Measurements from ENCODE around the gene SH3RF1.
"Not testable (repeated sequence)": the region's sequence is repeated elsewhere in the genome, so short reads cannot be mapped to it uniquely, and the experiment has no call there.

The SH3RF1 gene

DNA sequence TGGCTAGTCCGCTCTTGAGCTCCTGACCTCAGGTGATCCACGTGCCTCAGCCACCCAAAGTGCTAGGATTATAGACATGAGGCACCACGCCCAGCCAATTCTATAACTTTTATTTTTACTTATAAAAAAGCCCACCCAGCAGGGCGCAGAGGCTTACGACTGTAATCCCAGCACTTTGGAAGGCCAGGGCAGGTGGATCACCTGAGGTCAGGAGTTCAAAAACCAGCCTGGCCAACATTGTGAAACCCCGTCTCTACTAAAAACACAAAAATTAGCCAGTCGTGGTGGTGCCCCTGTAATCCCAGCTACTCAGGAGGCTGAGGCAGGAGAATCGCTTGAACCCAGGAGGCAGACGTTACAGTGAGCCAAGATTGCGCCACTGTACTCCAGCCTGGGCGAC, 73.5 kb downstream of the SH3RF1 start:
- not testable (repeated sequence) for DNase-seq

DNA sequence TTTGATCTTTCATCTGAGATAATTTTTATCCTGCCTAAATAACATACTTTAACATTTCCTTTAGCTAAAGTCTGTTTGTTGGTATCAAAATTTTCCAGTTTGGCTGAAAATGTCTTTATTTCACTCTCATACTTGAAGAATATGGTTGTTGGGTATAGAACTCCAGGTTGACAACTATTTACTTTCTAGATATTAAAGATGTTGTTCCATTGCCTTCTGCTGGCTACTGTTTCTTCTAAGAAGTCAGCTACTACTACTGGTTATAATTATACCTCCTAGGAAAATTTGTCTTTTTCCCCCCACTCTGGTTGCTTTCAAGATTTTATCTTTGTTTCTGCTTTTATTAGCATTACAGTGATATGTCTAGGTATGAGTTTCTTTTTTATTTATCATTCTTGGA, 75.7 kb downstream of the SH3RF1 start:
- DNase-seq, result no peak

DNA sequence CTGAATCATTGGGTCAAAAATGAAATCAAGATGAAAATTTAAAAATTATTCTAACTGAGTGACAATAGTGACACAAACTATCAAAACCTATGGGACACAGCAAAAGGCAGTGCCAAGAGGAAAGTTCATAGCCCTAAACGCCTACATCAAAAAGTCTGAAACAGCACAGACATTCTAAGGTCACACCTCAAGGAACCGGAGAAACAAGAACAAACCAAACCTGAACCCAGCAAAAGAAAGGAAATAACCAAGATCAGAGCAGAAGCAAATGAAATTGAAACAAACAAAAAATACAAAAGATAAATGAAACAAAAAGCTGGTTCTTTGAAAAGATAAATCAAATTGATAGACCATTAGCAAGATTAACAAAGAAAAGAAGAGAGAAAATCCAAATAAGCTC, 80.8 kb downstream of the SH3RF1 start:
- not testable (repeated sequence) for DNase-seq

DNA sequence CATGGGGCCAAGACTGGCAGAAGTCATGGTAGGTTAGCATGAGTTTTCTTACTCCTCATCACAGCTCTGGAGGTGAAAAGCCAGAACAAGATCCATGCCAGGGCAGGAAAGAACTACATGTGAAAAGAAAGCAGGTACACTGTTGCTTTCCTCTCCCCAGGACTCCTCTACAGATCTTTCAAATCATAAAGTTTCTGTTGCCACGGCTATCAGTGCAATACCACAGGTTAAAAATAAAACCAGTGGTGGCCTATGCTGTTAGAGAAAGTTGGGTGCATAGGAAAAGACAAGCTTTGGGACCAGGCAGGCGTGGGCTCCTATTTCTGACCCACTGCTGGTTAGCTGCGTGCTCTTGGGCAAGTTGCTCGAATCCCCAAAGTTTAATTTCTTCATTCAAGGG, 81.4 kb downstream of the SH3RF1 start:
- no peak for DNase-seq

DNA sequence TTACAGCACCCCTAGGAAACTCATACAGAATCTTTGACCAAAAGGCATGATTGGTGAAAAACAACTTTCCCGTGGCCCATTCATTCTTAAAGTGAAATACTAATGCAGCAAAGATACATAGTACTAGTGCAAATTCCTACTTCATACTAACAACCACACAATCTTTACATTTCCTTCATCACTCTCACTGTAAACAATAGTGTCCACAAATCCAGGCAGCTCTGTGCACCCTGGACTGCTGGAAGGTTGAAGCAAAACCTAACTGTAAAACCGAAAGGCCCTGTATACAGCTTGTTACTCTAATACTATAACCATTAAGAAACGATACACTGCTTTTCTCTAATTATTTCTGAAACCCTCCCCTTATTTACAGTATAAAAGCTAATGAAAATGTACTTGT, 82.6 kb downstream of the SH3RF1 start:
- no peak for DNase-seq

DNA sequence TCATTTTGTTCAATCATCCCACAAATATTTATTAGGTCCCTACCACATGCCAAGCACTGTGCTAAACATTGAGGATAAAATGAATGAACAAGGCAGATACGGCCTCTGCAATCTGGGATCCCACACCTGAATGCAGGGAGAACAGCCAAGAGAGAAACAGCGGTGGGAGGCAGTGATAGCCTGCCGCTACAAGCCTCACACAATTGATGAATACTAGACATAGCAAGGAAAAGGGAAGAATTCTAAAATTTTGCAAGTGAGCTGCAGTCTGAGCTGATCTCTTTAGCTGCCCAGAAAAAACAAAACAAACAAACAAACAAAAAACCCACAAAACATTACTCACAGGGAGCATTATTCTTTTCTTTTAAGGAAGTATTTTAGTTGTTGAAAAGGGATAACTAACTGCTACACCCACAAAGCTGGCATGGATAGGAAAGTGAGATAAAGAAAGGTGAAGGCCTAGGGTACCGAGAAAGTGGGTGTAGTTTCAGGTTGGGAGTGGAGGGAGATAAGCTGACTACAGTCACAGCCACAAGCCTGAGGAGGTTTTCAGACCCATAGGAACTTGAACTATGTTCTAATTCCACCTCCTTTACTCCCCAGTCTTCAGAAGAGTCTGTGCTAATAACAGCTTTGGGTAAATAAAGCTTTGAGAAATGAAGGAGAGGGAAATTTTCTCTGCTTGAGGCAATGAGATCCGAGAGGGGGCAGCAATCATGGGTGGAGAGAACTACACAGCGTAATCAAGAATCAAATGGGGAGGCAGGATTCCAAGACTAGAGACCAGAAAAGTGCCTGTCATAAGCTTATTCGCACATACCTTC, 85.4 kb downstream of the SH3RF1 start:
- no peak for DNase-seq

DNA sequence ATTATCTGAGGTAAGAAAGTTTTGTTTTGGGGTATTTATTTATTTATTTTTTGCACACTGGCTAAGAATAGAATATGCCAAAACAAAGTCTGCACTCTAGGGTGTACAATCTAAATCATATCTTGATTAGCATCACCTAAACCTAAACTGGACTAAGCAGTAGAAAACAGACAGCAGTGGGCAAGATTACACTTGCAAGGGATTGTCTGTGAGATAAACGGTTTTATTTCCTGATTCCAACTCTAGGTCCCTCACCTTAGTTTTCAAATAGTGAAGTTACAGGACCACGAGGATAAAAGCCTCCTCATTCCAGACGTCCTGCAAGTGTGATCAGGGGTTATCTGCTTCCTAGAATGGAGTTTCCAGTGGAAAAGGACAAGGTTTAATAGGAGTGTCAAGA, 86.1 kb downstream of the SH3RF1 start:
- no peak for DNase-seq

DNA sequence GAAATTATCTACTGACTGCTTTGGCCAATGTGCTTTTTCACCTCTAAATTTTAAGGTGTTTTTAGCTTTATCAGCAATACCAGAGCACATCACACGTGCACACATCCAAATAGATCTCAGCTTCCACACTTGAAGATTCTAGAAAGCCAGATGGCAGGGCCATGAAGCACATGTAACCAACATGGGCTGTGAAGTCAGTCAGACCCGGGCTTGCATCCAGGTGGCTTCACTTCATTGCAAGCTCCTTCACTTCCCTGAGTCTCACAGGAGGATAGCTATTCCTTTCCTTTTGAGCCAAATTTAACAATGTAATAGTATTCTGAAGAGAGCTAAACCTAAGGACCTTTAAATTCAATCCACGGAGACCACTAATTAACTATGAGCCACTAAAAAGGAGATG, 86.5 kb downstream of the SH3RF1 start:
- DNase-seq, result no peak

DNA sequence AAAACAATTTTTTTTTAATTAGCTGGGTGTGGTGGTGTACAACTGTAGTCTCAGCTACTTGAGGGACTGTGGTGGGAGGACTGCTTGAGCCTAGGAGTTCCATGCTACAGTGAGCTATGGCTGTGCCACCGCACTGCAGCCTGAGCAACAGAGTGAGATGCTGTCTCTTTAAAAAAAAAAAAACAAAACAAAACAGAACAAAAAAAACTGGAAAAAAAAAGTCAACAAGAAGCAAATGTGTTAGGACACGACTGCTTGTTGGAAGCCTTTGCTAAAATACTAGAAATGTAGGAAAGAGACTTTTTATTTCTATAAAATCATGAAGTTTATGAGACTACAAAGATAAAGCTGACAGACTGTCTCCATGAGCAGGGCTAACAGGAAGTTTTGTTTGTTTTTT, 87.2 kb downstream of the SH3RF1 start:
- no peak for DNase-seq

DNA sequence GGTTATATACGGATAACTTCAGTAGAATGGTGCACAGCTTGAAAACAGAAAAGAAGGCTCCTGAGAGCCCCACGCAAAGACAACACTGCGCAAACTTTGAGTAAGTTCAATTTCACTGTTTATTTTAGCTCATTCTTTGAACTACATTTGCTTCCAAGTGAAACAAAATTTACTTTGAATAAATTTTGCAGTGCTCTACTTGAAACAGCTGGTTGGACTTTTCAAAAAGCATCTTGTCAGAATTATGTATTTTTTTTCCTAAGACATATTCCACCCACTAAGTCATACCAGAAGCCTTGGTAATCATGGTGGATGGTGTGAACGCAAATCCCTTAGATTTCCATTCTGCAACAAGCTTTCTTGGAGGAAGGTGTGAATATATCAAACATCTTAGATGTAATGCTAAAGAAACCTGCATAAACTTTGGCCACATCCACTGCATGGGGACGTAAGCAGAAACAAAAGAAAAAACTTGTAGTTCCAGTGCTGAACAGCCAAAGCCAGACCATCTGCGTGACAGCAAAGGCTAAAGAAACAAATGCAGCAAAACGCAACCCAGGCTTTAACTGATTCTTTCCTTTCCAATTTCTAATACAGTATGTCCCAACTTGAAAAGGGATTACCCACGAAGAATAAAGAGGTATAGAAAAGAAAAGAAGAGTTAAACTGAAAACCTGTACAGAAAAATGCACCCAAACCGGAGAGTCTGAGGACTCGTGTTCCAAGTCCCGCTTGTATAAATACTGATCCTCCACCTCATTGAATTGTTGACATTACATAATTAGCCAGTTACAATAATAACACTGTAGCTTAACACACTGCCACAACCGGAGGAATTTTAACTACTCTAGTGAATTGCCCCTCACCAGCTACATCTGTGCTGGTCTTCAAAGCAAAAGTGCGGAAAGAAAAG, 90.9 kb downstream of the SH3RF1 start:
- DNase-seq, result no peak

DNA sequence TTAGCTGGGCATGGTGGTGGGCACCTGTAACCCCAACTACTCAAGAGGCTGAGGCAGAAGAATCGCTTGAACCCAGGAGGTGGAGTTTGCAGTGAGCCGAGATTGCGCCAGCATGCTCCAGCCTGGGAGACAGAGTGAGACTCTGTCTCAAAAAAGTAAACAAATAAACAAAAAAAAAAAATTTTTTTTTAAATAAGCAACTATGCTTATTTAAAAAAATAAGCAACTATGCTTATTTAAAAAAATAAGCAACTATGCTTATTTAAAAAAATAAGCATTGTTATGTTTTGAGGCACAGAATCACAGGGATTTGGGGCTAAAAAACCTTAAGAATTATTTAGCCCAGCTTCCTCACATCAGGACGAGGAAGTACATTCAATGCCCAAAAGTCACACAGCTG, 92.7 kb downstream of the SH3RF1 start:
- DNase-seq, result not testable (repeated sequence)

DNA sequence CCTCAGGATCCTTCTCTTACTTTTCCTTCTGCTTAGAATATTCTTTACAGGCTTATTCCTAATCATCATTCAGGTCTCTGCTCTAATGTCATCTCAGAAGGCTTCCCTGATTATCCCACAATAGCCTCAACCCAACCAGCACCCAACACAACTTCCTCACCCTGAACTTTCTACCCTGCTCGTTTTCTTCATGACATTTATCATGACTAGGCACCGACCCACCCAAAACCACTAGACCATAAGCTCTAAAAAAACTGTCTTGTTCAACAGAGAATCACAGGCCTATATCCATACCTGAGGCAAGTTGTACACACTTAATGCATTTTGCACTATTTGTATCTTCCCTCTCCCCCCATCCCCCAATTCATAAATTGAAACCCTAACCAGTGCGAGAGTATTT, 95.3 kb downstream of the SH3RF1 start:
- DNase-seq, result no peak

DNA sequence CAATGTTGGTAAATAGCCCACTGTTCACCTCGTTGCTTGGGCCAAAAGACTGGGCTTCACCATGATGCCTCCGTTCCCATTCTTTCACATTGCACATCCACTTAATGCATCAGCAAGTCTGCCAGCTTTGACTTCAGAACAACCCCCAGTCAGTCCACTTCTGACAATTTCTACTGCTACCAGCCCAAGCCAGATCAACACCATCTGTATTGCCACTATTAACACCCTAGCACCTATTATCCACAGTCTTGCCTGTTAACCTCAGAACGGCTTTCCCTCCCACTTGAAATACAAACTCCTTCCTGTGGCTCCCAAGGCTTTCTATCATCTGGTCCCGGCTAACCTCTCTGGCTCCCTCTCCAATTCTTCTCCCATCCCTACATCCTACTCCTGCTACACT, 95.7 kb downstream of the SH3RF1 start:
- no peak for DNase-seq

DNA sequence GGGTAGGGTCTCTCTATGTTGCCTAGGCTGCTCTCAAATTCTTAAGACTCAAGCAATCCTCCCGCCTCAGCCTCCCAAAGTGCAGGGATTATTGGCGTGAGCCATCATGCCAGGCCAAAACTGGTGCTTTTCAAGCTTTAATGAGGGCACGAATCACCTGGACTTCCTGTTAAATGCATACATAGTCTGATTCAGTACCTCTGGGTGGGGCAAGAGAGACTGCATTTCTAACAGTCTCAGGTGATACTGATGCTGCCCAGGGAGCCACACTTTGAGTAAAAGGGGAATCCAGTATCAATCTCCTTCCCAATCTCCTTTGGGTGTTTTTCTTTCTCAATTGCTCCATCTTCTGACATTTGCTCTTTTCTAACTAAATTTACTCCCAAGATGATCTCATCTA, 96.5 kb downstream of the SH3RF1 start:
- no peak for DNase-seq

DNA sequence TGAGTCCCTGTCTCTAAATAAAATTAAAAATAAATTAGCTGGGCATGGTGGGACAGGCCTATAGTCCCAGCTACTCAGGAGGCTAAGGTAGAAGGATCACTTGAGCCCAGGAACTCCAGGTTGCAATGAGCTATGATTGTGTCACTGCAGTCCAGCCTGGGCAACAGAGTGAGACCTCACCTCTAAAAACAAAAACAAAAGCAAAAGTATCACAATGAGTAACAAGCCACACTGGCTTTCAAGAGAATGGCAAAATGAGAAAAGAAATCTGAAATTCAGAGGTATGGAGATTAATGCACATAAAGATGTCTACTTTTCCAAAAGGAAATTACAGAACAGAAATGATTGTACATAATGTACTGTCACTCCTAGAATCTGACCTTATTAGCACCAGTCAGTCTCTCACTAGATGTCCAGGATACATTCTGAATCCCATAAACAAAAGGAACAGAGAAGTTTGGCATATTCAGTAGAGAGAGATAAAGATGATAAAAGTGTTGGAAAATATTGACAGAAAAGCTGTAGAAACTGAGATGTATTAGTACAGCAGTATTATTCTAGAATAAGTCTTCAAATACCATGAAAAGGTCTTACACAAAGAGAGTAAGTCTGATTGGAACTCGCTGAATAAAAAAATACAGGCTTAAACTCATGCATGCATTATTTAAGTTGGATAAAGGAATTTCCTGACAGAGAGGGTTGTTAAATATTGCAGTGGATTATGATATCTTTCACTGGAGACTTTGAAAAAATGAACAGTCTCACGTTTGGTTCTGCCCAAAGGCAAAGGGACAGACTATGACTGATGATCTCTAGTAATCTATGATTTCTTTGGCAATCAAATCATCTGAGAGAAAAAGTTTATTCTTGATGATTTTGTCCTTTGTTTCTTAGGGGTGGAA, 102.5 kb downstream of the SH3RF1 start:
- DNase-seq, result no peak

DNA sequence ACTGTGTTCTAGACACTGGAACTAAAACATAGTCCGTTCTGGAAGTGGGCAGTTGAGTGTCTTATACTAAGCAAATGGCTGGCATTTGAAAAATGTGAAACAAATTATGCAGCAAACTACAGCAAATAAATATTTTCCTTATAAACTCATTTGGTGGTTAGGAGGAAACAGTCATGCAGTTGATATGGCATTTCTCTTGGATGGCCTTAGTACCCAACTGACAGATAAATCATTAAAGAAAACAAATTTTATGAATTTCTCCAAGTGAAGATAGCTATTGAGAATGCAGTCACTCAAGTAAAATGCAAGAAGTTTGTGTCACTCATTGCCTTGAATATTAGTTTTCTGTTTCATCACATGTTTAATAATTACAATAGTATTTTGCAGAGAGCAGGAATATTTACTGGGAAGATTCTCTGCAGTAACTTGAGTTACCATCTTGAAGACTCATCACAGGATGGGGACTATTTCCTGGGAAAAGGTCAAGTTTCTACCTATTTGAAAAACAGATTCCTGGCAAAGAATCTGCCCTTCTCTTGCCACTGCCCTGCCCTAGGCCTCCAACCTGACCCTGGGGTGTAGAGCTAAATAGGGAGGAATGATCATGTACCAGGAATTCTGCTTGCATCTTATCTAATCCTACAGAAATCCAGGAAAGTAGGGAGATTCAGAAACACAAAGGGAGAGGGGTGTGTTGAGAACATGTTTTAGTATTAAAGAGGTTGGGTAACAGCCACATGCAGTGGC, 105.9 kb downstream of the SH3RF1 start:
- no peak for DNase-seq

DNA sequence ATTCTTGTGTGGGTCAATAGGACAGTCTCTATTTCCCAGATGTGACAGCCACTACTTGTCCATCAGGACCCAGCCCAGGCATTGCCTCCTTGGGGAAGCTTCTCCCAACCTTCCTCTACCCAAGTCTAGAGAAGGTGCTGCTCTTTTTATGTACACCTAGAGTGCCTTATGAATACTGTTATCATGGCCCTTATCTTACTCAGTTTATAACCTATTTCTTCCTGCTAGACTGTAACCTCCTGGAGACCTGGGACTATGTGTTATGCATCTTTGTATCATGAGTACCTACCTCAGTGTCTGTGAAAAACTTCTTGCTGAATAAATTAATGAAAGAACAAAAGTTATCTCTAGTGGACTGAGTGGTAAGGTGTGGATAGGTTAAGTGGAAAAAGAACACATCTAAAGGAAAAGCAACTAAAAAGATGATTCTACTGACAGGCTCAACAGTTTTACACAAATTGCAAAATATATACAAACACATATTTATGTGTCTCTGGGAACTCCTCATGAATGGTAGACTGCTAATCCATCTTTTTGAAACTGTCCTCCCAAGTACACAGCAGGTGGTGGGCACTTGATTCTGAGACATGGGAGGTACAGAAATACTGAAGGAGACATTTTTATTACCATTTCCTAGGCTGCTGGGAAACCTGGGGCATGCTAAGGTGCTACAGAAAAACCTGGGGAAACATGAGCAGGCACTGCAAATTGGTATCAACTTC, 106.6 kb downstream of the SH3RF1 start:
- no peak for DNase-seq

DNA sequence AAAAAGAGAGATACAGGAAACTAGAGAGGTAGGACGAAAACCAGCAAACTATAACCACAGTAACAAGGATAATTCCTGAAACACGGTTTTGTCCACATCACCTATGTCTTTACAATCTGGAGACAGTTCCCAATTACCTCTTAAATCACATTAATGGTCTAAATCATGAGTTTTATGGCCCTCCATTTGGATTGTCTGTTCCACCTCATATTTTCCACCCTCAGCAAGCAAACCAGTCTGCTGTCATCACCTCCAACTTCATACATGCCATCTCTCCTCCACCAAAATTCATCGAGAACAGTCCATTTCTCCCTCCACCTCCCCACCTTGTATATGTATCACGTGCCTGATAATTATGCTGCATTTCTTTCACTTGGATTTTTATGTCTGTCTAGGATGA, 107.3 kb downstream of the SH3RF1 start:
- DNase-seq, result no peak

DNA sequence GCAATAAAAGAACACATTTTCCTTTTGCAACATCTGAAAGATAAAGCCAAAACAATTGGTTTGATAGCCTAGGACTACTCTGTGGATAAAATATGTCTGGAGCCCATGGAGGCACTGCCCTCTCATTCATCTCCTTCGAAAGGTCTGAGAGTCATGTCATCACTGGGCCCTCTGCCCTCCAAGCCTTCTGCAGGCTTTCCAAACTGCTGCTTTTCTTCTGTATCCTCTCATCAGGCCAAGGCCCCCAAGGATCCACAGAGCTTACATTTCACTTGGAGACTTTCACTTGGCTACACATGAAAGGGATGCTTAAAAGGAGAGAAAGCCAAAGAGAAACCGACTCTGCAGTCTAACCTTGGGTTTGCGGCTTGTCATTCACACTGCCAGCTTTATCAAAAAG, 109.9 kb downstream of the SH3RF1 start:
- DNase-seq, result no peak

DNA sequence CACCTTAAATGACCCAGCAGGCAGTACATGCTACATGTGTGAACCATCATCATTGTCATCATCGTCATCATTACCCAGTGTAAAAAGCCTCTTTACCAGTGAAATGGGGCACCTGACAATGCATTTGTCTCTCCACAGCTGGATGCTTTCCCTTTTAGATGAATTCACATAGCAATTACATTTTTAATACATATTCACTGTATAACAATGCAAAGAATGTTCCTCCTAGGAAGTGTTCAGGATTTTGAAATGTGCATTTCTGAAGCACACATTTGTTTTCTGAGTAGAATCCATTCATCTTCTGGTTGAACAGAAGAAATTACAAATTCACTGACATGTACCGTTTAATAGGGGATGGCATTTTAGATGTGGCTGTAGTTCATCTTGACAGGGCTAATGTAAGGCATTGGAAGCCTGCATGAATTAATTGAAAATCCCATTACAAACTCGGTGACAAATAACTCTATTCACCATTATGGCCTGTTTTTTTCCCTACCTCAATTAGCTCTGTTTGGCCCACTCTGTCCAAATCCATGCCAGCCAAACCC, 111.1 kb downstream of the SH3RF1 start:
- DNase-seq, result no peak

DNA sequence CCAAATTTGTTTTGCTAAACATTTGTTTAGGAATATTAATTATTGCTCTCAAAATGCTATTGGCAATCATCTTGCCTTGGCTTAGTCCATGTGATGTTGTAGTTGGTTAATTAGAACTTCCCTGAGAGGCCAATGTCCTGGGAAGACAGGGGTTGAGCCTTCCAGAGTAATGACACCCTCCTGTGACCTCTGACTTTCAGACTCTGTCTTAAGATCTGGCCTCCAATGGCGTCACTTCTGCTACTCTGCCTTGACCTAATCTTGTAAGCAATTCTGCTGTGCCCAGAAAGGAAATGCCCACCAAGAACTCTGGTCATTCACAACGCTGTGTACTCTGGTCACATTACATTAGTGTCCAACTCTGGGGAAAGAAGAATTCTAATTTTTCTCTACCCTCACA, 111.9 kb downstream of the SH3RF1 start:
- DNase-seq, result no peak
